Measurements from ENCODE around the gene DEFB127.

DNA sequence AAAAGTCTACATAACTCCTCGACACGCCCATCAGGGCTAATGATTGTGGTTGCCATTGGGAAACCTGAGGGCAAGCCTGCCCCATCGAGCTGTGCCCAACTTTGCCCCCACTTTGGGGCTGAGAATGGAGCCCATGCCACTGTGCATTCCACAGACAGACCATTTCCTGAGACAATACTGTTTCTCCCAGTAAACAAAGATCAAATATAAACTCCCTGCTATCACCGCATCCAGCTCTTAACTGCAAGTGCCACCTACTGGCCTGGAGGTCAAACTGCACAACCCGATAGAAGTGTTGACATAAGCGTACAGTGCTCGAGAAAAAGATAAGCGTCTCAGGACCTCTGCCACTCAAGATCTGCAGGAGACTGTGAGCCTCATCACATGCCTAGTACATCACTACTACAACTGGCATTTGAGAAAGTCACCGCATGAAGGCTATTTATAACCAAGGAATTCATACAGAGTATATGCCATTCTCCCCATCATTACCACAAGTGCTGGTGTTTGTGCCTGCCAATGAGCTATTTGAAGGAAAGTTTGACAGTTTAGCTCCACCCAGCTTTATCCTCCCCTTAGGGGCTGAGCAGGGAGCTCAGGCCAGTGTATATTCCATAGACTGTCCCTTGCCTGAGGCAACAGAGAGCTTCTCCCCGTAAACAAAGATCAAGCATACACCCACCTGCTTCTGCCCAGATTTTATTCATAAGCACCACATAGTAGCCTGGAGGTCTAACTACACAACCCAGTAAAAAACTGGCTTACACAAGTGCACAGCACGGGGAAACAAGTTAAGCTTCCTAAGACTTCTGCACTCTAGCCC is 19.4 kb upstream of the DEFB127 start:
- TF ChIP-seq, protein P1, sequence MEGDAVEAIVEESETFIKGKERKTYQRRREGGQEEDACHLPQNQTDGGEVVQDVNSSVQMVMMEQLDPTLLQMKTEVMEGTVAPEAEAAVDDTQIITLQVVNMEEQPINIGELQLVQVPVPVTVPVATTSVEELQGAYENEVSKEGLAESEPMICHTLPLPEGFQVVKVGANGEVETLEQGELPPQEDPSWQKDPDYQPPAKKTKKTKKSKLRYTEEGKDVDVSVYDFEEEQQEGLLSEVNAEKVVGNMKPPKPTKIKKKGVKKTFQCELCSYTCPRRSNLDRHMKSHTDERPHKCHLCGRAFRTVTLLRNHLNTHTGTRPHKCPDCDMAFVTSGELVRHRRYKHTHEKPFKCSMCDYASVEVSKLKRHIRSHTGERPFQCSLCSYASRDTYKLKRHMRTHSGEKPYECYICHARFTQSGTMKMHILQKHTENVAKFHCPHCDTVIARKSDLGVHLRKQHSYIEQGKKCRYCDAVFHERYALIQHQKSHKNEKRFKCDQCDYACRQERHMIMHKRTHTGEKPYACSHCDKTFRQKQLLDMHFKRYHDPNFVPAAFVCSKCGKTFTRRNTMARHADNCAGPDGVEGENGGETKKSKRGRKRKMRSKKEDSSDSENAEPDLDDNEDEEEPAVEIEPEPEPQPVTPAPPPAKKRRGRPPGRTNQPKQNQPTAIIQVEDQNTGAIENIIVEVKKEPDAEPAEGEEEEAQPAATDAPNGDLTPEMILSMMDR (IDR thresholded peaks at IDR 0.05): peak in 1 of 4 experiments; percentile 8
- TF ChIP-seq POLR2AphosphoS5 (IDR thresholded peaks at IDR 0.05) (no peak), EP300 (IDR thresholded peaks at IDR 0.05) (no peak), POLR2A (IDR thresholded peaks at IDR 0.05) (no peak)

Measured in gastroesophageal sphincter (tissue), 3 donors.